Left cardiac atrium (tissue), 4 donors: ENCODE results near the gene TANC2. TPM values are rescaled to one million over a fixed set of nuclear protein-coding genes. Genes with fewer than 3 reads are reported as not detected.

ENCODE experiments used
- ATAC-seq, 2 donors: fragments of 200-7000 bp; cut with Tn5 transposase; one replicate each; pipeline ENCODE4 v1.9.1; 2020; ENCODE audit warnings: mild to moderate bottlenecking in 2 of 2, moderate library complexity in 2 of 2
- DNase-seq: peaks from one replicate; pipeline ENCODE4 v3.0.0-alpha.2; 2020
- intact Hi-C, 2 donors: fragments of 100-400 bp; cut with DNase I; formaldehyde crosslinking; loops; one replicate each; pipeline versions ENCODE4 v1.14.1 to v1.15.1; 2022 to 2023
- microRNA-seq, 2 donors: library from miRNA; unstranded; fragments of <30 nt; microRNA quantifications; one replicate each; pipeline ENCODE4 v1.2.0, GENCODE V29; 2020
- total RNA-seq, 2 donors: library from RNA; stranded (reverse); fragmentation: NEBNext Ultra II Directional; extraction: Animal tissue kit (Norgen Biotek cat#: 25700); gene quantifications; one replicate each; pipeline ENCODE4 v1.2.1, GENCODE V29; 2021
- donor health status: DM: no; HTN: yes; CAD: no.
- donor health status: DM: no; HTN: yes; CAD: no; lungs with severe emphysema.
- donor health status: DM: yes; HTN: yes; CAD: no.
- donor health status: Dilated cardiomyopathy.

The TANC2 gene
- total RNA-seq, 2 donors from 2014 or later: 9.9 to 14.1 TPM

DNA sequence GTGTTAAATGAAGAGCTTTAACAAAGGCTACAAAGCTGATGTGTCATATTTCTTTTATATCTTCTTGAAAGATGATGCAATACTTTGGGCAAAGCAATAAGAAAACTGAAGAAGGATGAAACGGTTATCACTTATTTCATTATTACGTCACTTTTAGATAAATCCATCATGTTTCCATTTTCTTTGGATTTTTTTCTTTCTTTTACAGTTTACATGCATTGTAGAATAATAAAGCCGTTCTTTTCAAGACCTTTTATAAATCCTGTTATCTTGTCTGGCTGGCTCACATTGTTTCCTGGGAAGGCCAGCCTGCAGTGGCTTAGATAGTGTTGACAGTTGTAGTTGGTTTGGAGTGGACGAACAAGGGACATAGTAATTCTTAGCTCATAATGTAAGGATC is 28.9 kb downstream of the TANC2 start:
- DNase-seq: no peak
- intact Hi-C loops: loop anchor here in 1 of 2 donors (10.0 kb wide), 1 partner anchor 410 kb away; no protein-coding TSS in a partner anchor
- ATAC-seq: peak in 1 of 2 donors; percentile 32

DNA sequence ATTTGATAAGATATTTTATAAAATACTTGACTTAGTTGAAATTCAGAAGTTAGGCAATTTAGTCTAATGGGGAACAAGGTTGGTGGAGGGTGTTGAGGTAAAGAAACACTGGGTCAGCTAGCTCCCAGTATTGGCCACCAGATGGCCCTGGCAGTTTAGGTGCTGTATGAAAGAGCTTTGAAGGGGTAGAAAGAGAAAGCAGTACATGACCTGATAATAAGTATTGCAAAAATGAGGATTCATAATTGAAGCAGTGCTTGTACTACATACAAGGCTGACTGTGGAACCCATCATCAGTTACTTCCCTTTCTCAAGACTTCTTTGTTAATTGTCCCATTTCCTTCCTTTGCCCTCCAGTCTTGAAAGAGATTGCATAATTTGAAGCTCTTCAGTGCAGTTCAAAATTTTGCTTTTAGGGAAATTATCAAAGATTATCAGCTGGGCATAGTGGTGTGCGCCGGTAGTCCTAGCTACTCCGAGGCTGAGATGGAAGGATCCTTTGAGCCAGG is 29.4 kb downstream of the TANC2 start:
- no peak for DNase-seq
- ATAC-seq: peak; percentile 55 to 69
- intact Hi-C loops: loop anchor here in 1 of 2 donors (10.0 kb wide), 1 partner anchor 409 kb away; no protein-coding TSS in a partner anchor

DNA sequence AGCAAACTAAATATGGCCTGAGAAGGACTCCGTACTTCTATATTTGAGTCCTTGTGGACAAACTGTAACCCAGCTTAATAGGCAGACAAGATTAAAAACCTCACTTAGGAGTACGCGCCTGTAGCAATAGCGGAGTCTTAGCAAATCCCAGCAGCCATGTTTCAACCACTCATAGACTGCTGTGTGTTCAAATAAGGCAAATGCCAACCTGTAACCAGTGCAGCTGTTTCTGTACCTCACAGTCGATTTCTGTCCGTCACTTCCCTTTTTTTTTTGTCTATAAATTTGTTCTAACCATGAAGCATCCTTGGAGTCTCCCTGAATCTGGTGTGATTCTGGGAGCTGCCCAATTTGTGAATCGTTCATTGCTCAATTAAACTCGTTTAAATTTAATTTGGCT is 30.2 kb downstream of the TANC2 start:
- DNase-seq (no peak), ATAC-seq (no peak)
- intact Hi-C loops: loop anchor here in 1 of 2 donors (10.0 kb wide), 1 partner anchor 409 kb away; no protein-coding TSS in a partner anchor

DNA sequence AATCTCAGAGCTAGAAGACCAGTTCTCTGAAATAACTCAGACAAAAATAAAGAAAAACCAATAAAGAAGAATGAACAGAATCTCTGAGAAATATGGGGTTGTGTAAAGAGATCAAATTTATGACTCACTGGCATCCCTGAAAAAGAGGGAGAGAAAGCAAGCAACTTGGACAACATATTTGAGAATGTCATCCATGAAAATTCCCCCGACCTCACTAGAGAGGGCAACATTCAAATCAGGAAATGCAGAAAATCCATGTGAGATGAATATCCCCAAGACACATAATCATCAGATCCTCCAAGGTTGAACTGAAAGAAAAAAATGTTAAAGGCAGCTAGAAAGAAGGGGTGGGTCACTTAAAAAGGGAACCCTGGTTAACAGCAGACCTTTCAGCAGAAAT is 32.1 kb downstream of the TANC2 start:
- intact Hi-C loops: loop anchor here in 1 of 2 donors (10.0 kb wide), 1 partner anchor 407 kb away; no protein-coding TSS in a partner anchor
- DNase-seq (no peak), ATAC-seq (no peak)

DNA sequence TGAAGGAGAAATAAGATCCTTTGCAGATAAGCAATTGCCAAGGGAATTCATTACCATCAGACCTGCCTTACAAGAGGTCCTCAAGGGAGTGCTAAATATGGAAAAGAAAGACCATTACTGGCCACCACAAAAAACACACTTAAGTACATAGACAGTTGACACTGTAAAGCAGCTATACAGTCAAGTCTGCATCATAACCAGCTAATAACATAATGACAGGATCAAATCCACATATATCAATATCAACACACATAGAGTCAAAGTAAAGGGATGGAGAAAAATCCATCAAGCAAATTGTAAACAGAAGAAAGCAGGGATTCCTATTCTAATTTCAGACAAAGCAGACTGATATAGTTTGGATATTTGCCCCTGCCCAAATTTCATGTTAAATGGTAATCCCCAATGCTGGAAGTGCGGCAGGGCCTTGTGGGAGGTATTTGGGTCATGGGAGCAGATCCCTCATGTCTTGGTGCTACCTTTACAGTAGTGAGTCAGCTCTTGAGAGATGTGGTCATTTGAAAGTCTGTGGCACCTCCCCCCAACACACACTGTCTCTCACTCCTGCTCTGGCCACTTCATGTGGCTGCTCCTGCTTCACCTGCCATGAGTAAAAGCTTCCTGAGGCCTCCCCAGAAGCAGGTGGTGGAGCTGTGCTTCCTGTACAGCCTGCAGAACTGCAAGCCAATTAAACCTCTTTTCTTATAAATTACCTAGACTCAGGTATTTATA is 32.8 kb downstream of the TANC2 start:
- no peak for ATAC-seq
- DNase-seq: no peak
- intact Hi-C loops: loop anchor here in 1 of 2 donors (10.0 kb wide), 1 partner anchor 406 kb away; no protein-coding TSS in a partner anchor

DNA sequence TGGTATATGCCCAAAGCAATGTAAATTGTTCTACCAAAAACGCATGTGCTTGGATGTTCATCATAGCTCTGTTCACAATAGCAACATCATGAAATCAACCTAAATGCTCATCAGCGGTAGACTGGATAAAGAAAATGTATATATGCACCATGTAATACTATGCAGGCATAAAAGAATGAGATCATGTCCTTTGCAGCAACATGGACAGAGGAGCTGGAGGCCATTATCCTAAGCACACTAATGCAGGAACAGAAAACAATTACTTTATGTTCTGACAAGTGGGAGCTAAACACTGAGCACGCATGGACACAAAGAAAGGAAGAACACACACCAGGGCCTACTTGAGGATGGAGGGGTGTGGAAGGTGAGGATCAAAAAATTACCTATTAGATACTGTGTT is 33.7 kb downstream of the TANC2 start:
- ATAC-seq (no peak), DNase-seq (no peak)
- intact Hi-C loops: loop anchor here in 1 of 2 donors (10.0 kb wide), 1 partner anchor 405 kb away; no protein-coding TSS in a partner anchor

DNA sequence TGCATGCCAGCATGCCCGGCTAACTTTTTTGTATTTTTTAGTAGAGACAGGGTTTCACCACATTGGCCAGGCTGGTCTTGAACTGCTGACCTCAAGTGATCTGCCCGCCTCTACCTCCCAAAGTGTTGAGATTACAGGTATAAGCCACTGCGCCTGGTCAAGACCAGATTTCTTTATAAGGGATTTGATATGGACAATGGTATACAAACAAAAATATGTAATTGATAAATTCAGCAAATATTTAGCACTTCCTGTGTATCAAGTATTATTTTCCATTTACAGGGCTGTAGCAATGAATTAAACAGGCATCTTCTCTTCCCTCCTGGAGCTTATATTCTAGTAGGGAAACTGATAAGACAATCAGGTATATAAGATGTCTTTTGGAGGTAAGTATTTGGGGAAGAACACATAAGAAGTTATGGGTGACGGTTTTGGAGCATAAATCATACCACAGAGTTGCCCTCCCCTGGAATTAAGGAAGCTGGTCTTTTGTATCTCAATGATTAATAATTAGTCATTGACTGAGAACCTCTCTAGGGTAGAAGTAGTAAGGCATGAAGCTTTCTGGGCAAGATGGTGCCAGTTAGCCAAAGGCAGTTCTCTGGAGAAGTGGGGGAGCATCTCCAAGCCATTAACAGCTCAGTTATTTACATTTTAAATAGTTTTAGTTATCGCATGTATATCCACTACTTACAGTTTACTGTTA is 35.8 kb downstream of the TANC2 start:
- intact Hi-C loops: no loop called here
- ATAC-seq (no peak), DNase-seq (no peak)

DNA sequence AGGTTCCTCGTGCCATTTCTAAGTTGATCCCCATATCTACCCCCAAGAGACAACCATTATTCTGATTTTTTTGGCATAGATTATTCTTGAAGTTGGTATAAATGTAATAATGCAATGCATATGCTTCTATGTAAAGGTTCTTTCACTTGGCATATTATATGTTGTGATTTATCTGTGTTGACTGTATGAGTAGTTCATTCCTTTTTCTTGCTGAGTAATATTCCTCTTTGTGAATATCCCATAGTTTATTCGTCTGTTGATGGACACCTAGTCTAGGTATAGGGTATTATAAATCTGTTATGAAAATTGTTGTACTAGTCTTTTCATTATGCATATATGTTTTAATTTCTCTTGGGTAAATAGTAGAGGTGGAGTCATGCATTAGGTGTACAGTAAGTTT is 36.6 kb downstream of the TANC2 start:
- ATAC-seq (no peak), DNase-seq (no peak)
- intact Hi-C loops: no loop called here

DNA sequence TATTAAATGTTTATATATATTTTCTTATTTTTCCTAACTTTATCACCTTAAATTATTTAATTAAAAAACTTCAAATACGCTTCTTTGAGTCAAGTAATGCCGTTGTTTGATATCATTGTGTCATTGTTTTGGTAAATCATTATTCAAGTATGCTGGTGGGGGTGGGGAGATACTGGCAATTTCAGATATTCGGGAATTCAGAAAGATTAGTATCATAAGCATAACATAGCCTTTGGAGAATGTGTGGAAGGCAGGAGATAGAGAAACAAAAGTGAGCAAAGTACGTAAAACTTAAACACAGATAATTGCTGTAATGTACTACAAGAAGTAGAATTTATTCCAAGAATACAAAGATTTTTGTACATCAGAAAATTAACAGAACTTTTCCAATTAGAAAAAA is 49.8 kb downstream of the TANC2 start:
- ATAC-seq (no peak), DNase-seq (no peak)
- intact Hi-C loops: no loop called here

Small RNA genes within 50 kb of the gene (microRNA-seq; reads per million reads assigned to microRNA genes)
- 0 reads per million in 2 donors for gene MIR633

Other genes starting within 250 kb of the TANC2 start
- not detected for gene MARCHF10, start 157.9 kb upstream of the TANC2 start, total RNA-seq